ENCODE measurements around the gene KMT2B.

KMT2B gene

GRCh38 chr19:35708391-35708790 is 9.4 kb upstream of the KMT2B start:
- H3K9me3 ChIP-seq (ENCODE audit: control insufficient read depth in 5 of 5, low read length in 5 of 5): no peaks in the 10 kb centered on the region
- H3K36me3 ChIP-seq (ENCODE audit: control insufficient read depth in 5 of 5, insufficient read depth in 5 of 5, low read length in 5 of 5): no peaks in the 10 kb centered on the region
- H3K27me3 ChIP-seq (ENCODE audit: control insufficient read depth in 5 of 5, insufficient read depth in 4 of 5, low read length in 5 of 5): peaks cover 0 to 9% (median 5%) of the 10 kb centered on the region in 5 donors
- H3K4me3 ChIP-seq (ENCODE audit: low read depth in 1 of 5, low read length in 5 of 5): no peak overlapping the region
- no peaks in the 10 kb centered on the region for H3K4me1 ChIP-seq (ENCODE audit: control insufficient read depth in 5 of 5, insufficient read depth in 5 of 5, low read length in 5 of 5)
- H3K9ac ChIP-seq (ENCODE audit: low read length in 5 of 5): no peak overlapping the region
- H3K27ac ChIP-seq (ENCODE audit: low read depth, low read length): no peak overlapping the region

GRCh38 chr19:35710784-35711723 is 6.7 kb upstream of the KMT2B start:
- peaks cover 0 to 7% (median 6%) of the 10 kb centered on the region in 5 donors for H3K4me1 ChIP-seq (ENCODE audit: control insufficient read depth in 5 of 5, insufficient read depth in 5 of 5, low read length in 5 of 5)
- H3K27ac ChIP-seq (ENCODE audit: low read depth, low read length): no peak overlapping the region
- H3K27me3 ChIP-seq (ENCODE audit: control insufficient read depth in 5 of 5, insufficient read depth in 4 of 5, low read length in 5 of 5): peaks cover 0 to 5% (median 0%) of the 10 kb centered on the region in 5 donors
- H3K9ac ChIP-seq (ENCODE audit: low read length in 5 of 5): no peak overlapping the region
- no peaks in the 10 kb centered on the region for H3K36me3 ChIP-seq (ENCODE audit: control insufficient read depth in 5 of 5, insufficient read depth in 5 of 5, low read length in 5 of 5)
- no peaks in the 10 kb centered on the region for H3K9me3 ChIP-seq (ENCODE audit: control insufficient read depth in 5 of 5, low read length in 5 of 5)
- no peak overlapping the region for H3K4me3 ChIP-seq (ENCODE audit: low read depth in 1 of 5, low read length in 5 of 5)

GRCh38 chr19:35712567-35713505 is 5.0 kb upstream of the KMT2B start:
- H3K9ac ChIP-seq (ENCODE audit: low read length in 5 of 5): no peak overlapping the region
- peaks cover 0 to 20% (median 14%) of the 10 kb centered on the region in 5 donors for H3K4me1 ChIP-seq (ENCODE audit: control insufficient read depth in 5 of 5, insufficient read depth in 5 of 5, low read length in 5 of 5)
- H3K36me3 ChIP-seq (ENCODE audit: control insufficient read depth in 5 of 5, insufficient read depth in 5 of 5, low read length in 5 of 5): no peaks in the 10 kb centered on the region
- H3K9me3 ChIP-seq (ENCODE audit: control insufficient read depth in 5 of 5, low read length in 5 of 5): no peaks in the 10 kb centered on the region
- H3K4me3 ChIP-seq (ENCODE audit: low read depth in 1 of 5, low read length in 5 of 5): no peak overlapping the region
- peaks cover 0 to 5% (median 0%) of the 10 kb centered on the region in 5 donors for H3K27me3 ChIP-seq (ENCODE audit: control insufficient read depth in 5 of 5, insufficient read depth in 4 of 5, low read length in 5 of 5)
- H3K27ac ChIP-seq (ENCODE audit: low read depth, low read length): no peak overlapping the region

- no peak overlapping the region for H3K9ac ChIP-seq (ENCODE audit: low read length in 5 of 5)
- H3K4me1 ChIP-seq (ENCODE audit: control insufficient read depth in 5 of 5, insufficient read depth in 5 of 5, low read length in 5 of 5): peaks cover 0 to 22% (median 16%) of the 10 kb centered on the region in 5 donors
- no peak overlapping the region for H3K4me3 ChIP-seq (ENCODE audit: low read depth in 1 of 5, low read length in 5 of 5)
- H3K9me3 ChIP-seq (ENCODE audit: control insufficient read depth in 5 of 5, low read length in 5 of 5): no peaks in the 10 kb centered on the region
- H3K36me3 ChIP-seq (ENCODE audit: control insufficient read depth in 5 of 5, insufficient read depth in 5 of 5, low read length in 5 of 5): no peaks in the 10 kb centered on the region
- H3K27ac ChIP-seq (ENCODE audit: low read depth, low read length): no peak overlapping the region
- H3K27me3 ChIP-seq (ENCODE audit: control insufficient read depth in 5 of 5, insufficient read depth in 4 of 5, low read length in 5 of 5): peaks cover 0 to 5% (median 0%) of the 10 kb centered on the region in 5 donors
Observed at GRCh38 chr19:35713506-35713850, 4.3 kb upstream of the KMT2B start.

- peak overlapping the region in 1 of 5 donors; percentile 28 for H3K9ac ChIP-seq (ENCODE audit: low read length in 5 of 5)
- H3K9me3 ChIP-seq (ENCODE audit: control insufficient read depth in 5 of 5, low read length in 5 of 5): no peaks in the 10 kb centered on the region
- H3K36me3 ChIP-seq (ENCODE audit: control insufficient read depth in 5 of 5, insufficient read depth in 5 of 5, low read length in 5 of 5): no peaks in the 10 kb centered on the region
- H3K27me3 ChIP-seq (ENCODE audit: control insufficient read depth in 5 of 5, insufficient read depth in 4 of 5, low read length in 5 of 5): peaks cover 0 to 5% (median 0%) of the 10 kb centered on the region in 5 donors
- H3K4me3 ChIP-seq (ENCODE audit: low read depth in 1 of 5, low read length in 5 of 5): no peak overlapping the region
- H3K4me1 ChIP-seq (ENCODE audit: control insufficient read depth in 5 of 5, insufficient read depth in 5 of 5, low read length in 5 of 5): peaks cover 2 to 27% (median 21%) of the 10 kb centered on the region in 5 donors
- no peak overlapping the region for H3K27ac ChIP-seq (ENCODE audit: low read depth, low read length)
Observed at GRCh38 chr19:35713904-35714495, 3.8 kb upstream of the KMT2B start.

- peaks cover 0 to 4% (median 0%) of the 10 kb centered on the region in 5 donors for H3K36me3 ChIP-seq (ENCODE audit: control insufficient read depth in 5 of 5, insufficient read depth in 5 of 5, low read length in 5 of 5)
- peaks cover 0 to 5% (median 0%) of the 10 kb centered on the region in 5 donors for H3K27me3 ChIP-seq (ENCODE audit: control insufficient read depth in 5 of 5, insufficient read depth in 4 of 5, low read length in 5 of 5)
- H3K9me3 ChIP-seq (ENCODE audit: control insufficient read depth in 5 of 5, low read length in 5 of 5): no peaks in the 10 kb centered on the region
- no peak overlapping the region for H3K27ac ChIP-seq (ENCODE audit: low read depth, low read length)
- H3K4me1 ChIP-seq (ENCODE audit: control insufficient read depth in 5 of 5, insufficient read depth in 5 of 5, low read length in 5 of 5): peaks cover 6 to 35% (median 28%) of the 10 kb centered on the region in 5 donors
- peak overlapping the region in 1 of 5 donors; percentile 28 for H3K9ac ChIP-seq (ENCODE audit: low read length in 5 of 5)
- no peak overlapping the region for H3K4me3 ChIP-seq (ENCODE audit: low read depth in 1 of 5, low read length in 5 of 5)
Observed at GRCh38 chr19:35714601-35715354, 3.0 kb upstream of the KMT2B start.

GRCh38 chr19:35715355-35715809 is 2.4 kb upstream of the KMT2B start:
- H3K9me3 ChIP-seq (ENCODE audit: control insufficient read depth in 5 of 5, low read length in 5 of 5): no peaks in the 10 kb centered on the region
- H3K27me3 ChIP-seq (ENCODE audit: control insufficient read depth in 5 of 5, insufficient read depth in 4 of 5, low read length in 5 of 5): peaks cover 0 to 5% (median 0%) of the 10 kb centered on the region in 5 donors
- H3K9ac ChIP-seq (ENCODE audit: low read length in 5 of 5): peak overlapping the region in 2 of 5 donors; percentile 74 to 91
- H3K36me3 ChIP-seq (ENCODE audit: control insufficient read depth in 5 of 5, insufficient read depth in 5 of 5, low read length in 5 of 5): peaks cover 0 to 10% (median 5%) of the 10 kb centered on the region in 5 donors
- peaks cover 6 to 35% (median 28%) of the 10 kb centered on the region in 5 donors for H3K4me1 ChIP-seq (ENCODE audit: control insufficient read depth in 5 of 5, insufficient read depth in 5 of 5, low read length in 5 of 5)
- H3K4me3 ChIP-seq (ENCODE audit: low read depth in 1 of 5, low read length in 5 of 5): peak overlapping the region in 1 of 5 donors; percentile 84
- H3K27ac ChIP-seq (ENCODE audit: low read depth, low read length): no peak overlapping the region

- Histone ChIP-seq H3K4me3 (ENCODE audit: low read depth in 1 of 5, low read length in 5 of 5) (peak overlapping the region; percentile 67 to 88 (median 78)), H3K4me1 (ENCODE audit: control insufficient read depth in 5 of 5, insufficient read depth in 5 of 5, low read length in 5 of 5) (peaks cover 6 to 35% (median 28%) of the 10 kb centered on the region in 5 donors), H3K27me3 (ENCODE audit: control insufficient read depth in 5 of 5, insufficient read depth in 4 of 5, low read length in 5 of 5) (peaks cover 0 to 3% (median 0%) of the 10 kb centered on the region in 5 donors), H3K27ac (ENCODE audit: low read depth, low read length) (peak overlapping the region; percentile 76), H3K9ac (ENCODE audit: low read length in 5 of 5) (peak overlapping the region; percentile 73 to 91 (median 78)), H3K9me3 (ENCODE audit: control insufficient read depth in 5 of 5, low read length in 5 of 5) (no peaks in the 10 kb centered on the region), H3K36me3 (ENCODE audit: control insufficient read depth in 5 of 5, insufficient read depth in 5 of 5, low read length in 5 of 5) (peaks cover 0 to 15% (median 9%) of the 10 kb centered on the region in 5 donors)
Observed at GRCh38 chr19:35715981-35716800, 1.6 kb upstream of the KMT2B start.

All from subcutaneous abdominal adipose tissue (tissue), 5 donors.